Neural crest cell (in vitro differentiated cells): ENCODE results near the gene MYMK. TPM values are rescaled to one million over a fixed set of nuclear protein-coding genes. Genes with fewer than 3 reads are reported as not detected.

Source experiments
- DNase-seq: peaks from one replicate; pipeline ENCODE4 v3.0.0; 2021; ENCODE audit warnings: low read depth, mixed read lengths, low spot score
- H3K27ac Mint-ChIP-seq: one replicate; pipeline ENCODE4 v1.8.0; 2021; ENCODE audit warnings: mild to moderate bottlenecking, mixed read lengths; ENCODE audit not compliant: unreplicated experiment
- H3K27me3 Mint-ChIP-seq: 2 replicates; pipeline ENCODE4 v1.8.0; 2021; ENCODE audit warnings: low read depth, mild to moderate bottlenecking, mixed read lengths
- H3K36me3 Mint-ChIP-seq: 2 replicates; pipeline ENCODE4 v1.8.0; 2021; ENCODE audit warnings: low read depth, mild to moderate bottlenecking, mixed read lengths
- H3K4me1 Mint-ChIP-seq: 2 replicates; pipeline ENCODE4 v1.8.0; 2021; ENCODE audit warnings: mixed read lengths
- H3K4me3 Mint-ChIP-seq: one replicate; pipeline ENCODE4 v1.8.0; 2021; ENCODE audit warnings: mild to moderate bottlenecking, mixed read lengths
- H3K9me3 Mint-ChIP-seq: 2 replicates; pipeline ENCODE4 v1.8.0; 2021; ENCODE audit warnings: mixed read lengths
- CTCF ChIP-seq: fragments of 200-600 bp; sonication (generic); conservative IDR thresholded peaks from 2 replicates; pipeline ENCODE4 v1.5.0; 2021; ENCODE audit warnings: antibody characterized with exemption, mild to moderate bottlenecking
- total RNA-seq: library from RNA; stranded (reverse); gene quantifications from 2 replicates; pipeline ENCODE4 v1.2.1, GENCODE V29; 2021

The MYMK gene
- total RNA-seq, 1 donor from 2014 or later: not detected

GRCh38 chr9:133540698-133541025 is 15.9 kb upstream of the MYMK start:
- H3K4me3 Mint-ChIP-seq: no peak overlapping the region
- H3K9me3 Mint-ChIP-seq: no peaks in the 10 kb centered on the region
- peaks cover 12% of the 10 kb centered on the region for H3K4me1 Mint-ChIP-seq
- no peak for TF ChIP-seq CTCF
- DNase-seq: no peak
- no peaks in the 10 kb centered on the region for H3K36me3 Mint-ChIP-seq
- H3K27me3 Mint-ChIP-seq: peaks cover 4% of the 10 kb centered on the region
- no peak overlapping the region for H3K27ac Mint-ChIP-seq

GRCh38 chr9:133539991-133540697 is 15.4 kb upstream of the MYMK start:
- DNase-seq: no peak
- no peak for TF ChIP-seq CTCF
- Mint-ChIP-seq H3K4me3 (no peak overlapping the region), H3K27ac (peak overlapping the region; percentile 19), H3K27me3 (peaks cover 4% of the 10 kb centered on the region), H3K4me1 (peaks cover 12% of the 10 kb centered on the region), H3K36me3 (no peaks in the 10 kb centered on the region), H3K9me3 (no peaks in the 10 kb centered on the region)

- no peak overlapping the region for H3K4me3 Mint-ChIP-seq
- H3K4me1 Mint-ChIP-seq: peaks cover 12% of the 10 kb centered on the region
- no peak for TF ChIP-seq CTCF
- H3K9me3 Mint-ChIP-seq: no peaks in the 10 kb centered on the region
- no peak for DNase-seq
- H3K36me3 Mint-ChIP-seq: no peaks in the 10 kb centered on the region
- peaks cover 4% of the 10 kb centered on the region for H3K27me3 Mint-ChIP-seq
- H3K27ac Mint-ChIP-seq: no peak overlapping the region
Observed at GRCh38 chr9:133538851-133539833, 14.4 kb upstream of the MYMK start.

GRCh38 chr9:133538176-133538575 is 13.4 kb upstream of the MYMK start:
- Mint-ChIP-seq H3K9me3 (no peaks in the 10 kb centered on the region), H3K4me3 (no peak overlapping the region), H3K36me3 (no peaks in the 10 kb centered on the region), H3K27ac (no peak overlapping the region), H3K27me3 (peaks cover 11% of the 10 kb centered on the region), H3K4me1 (peaks cover 16% of the 10 kb centered on the region)
- no peak for TF ChIP-seq CTCF
- DNase-seq: no peak

GRCh38 chr9:133537257-133537656 is 12.5 kb upstream of the MYMK start:
- Mint-ChIP-seq H3K36me3 (no peaks in the 10 kb centered on the region), H3K27me3 (peaks cover 15% of the 10 kb centered on the region), H3K4me1 (peaks cover 18% of the 10 kb centered on the region), H3K4me3 (no peak overlapping the region), H3K9me3 (no peaks in the 10 kb centered on the region), H3K27ac (no peak overlapping the region)
- DNase-seq: no peak
- TF ChIP-seq CTCF: no peak
